Smooth muscle cell (in vitro differentiated cells): ENCODE data around the gene HDAC7. TPM values are rescaled to one million over a fixed set of nuclear protein-coding genes. Genes with fewer than 3 reads are reported as not detected.
A peak's percentile ranks its signal among the peaks of the same experiment; 100 is the strongest.

Source experiments
- DNase-seq: peaks from one replicate; lab custom pipeline; 2025; ENCODE audit not compliant: unreplicated experiment; lab: John Stamatoyannopoulos, UW
- H2AFZ ChIP-seq: fragments of 200-600 bp; sonication (generic); 2 replicates; pipeline ENCODE4 v1.6.0; 2016; ENCODE audit warnings: antibody characterized with exemption, low read depth, mild to moderate bottlenecking
- H3F3A ChIP-seq: fragments of 200-600 bp; sonication (generic); 2 replicates; pipeline ENCODE4 v1.6.0; 2017; ENCODE audit warnings: antibody characterized with exemption, low read depth
- H3K27ac ChIP-seq: fragments of 200-600 bp; sonication (generic); 2 replicates; pipeline ENCODE4 v1.5.1; 2016; ENCODE audit warnings: low read depth, mild to moderate bottlenecking
- H3K27me3 ChIP-seq: fragments of 200-600 bp; sonication (generic); 2 replicates; pipeline ENCODE4 v1.6.1; 2016; ENCODE audit warnings: low read depth, mild to moderate bottlenecking
- H3K36me3 ChIP-seq: fragments of 200-600 bp; sonication (generic); 2 replicates; pipeline ENCODE4 v1.5.1; 2016; ENCODE audit warnings: low read depth
- H3K4me1 ChIP-seq: fragments of 200-600 bp; sonication (generic); 2 replicates; pipeline ENCODE4 v1.5.1; 2016; ENCODE audit warnings: low read depth
- H3K4me2 ChIP-seq: fragments of 200-600 bp; sonication (generic); 2 replicates; pipeline ENCODE4 v1.6.0; 2016; ENCODE audit warnings: mild to moderate bottlenecking
- H3K4me3 ChIP-seq: fragments of 200-600 bp; sonication (generic); 2 replicates; pipeline ENCODE4 v1.5.1; 2016; ENCODE audit warnings: mild to moderate bottlenecking
- H3K79me2 ChIP-seq: fragments of 200-600 bp; sonication (generic); 2 replicates; pipeline ENCODE4 v1.6.0; 2016; ENCODE audit warnings: low read depth, mild to moderate bottlenecking
- H3K9ac ChIP-seq: fragments of 200-600 bp; sonication (generic); 2 replicates; pipeline ENCODE4 v1.6.0; 2016; ENCODE audit warnings: low read depth
- H3K9me3 ChIP-seq: fragments of 200-600 bp; sonication (generic); replicated peaks from 2 replicates; pipeline ENCODE4 v1.5.1; 2016; ENCODE audit warnings: low read depth
- H4K20me1 ChIP-seq: fragments of 200-600 bp; sonication (generic); 2 replicates; pipeline ENCODE4 v1.6.0; 2016; ENCODE audit warnings: low read depth
- CTCF ChIP-seq: fragments of 200-600 bp; sonication (generic); IDR thresholded peaks from 2 replicates; pipeline ENCODE4 v1.5.1; 2017; ENCODE audit warnings: borderline replicate concordance, mild to moderate bottlenecking, antibody characterized with exemption; ENCODE audit not compliant: insufficient read depth, poor library complexity, severe bottlenecking
- WGBS: methylation state at CpG from one replicate; pipeline ENCODE4 v1.1.7; 2016; ENCODE audit warnings: low lambda C conversion rate; 5-methylcytosine and 5-hydroxymethylcytosine counted together
- polyA plus RNA-seq: library from polyadenylated mRNA; unstranded; fragments of >200 nt; fragmentation: Nextera tagmentation; extraction: Ambion mirVana; gene quantifications from 2 replicates; pipeline ENCODE4 v1.2.1, GENCODE V29; 2016
- total RNA-seq: library from RNA; depleted of rRNA; stranded (reverse); fragments of >200 nt; gene quantifications from 2 replicates; pipeline ENCODE4 v1.2.3, GENCODE V29; 2014

Gene HDAC7
- total and polyA plus RNA-seq, 2 experiments from 2014 or later, result 24.1 to 32.4 TPM

- no peak for DNase-seq
- Histone ChIP-seq H3K9me3 (no peaks in the 10 kb centered on the region), H2AFZ (peak overlapping the region; percentile 21), H3K79me2 (peaks cover 19% of the 10 kb centered on the region), H4K20me1 (peaks cover 11% of the 10 kb centered on the region), H3K36me3 (no peaks in the 10 kb centered on the region), H3K27ac (peak overlapping the region; percentile 97), H3F3A (peaks cover 25% of the 10 kb centered on the region), H3K27me3 (no peaks in the 10 kb centered on the region), H3K4me3 (no peak overlapping the region), H3K4me2 (no peak overlapping the region), H3K4me1 (peaks cover 27% of the 10 kb centered on the region), H3K9ac (no peak overlapping the region)
- WGBS, result 90% methylated on average over 3 of the region's 3 CpGs
- no peak for TF ChIP-seq CTCF
Observed at GRCh38 chr12:47822863-47823262, 3.2 kb upstream of the HDAC7 start.

- 54% methylated on average over 2 of the region's 2 CpGs for WGBS
- H3K9ac ChIP-seq, result no peak overlapping the region
- no peak overlapping the region for H3K4me3 ChIP-seq
- peak overlapping the region; percentile 97 for H3K27ac ChIP-seq
- peak overlapping the region; percentile 96 for H3K4me2 ChIP-seq
- no peak for DNase-seq
- H3F3A ChIP-seq, result peaks cover 25% of the 10 kb centered on the region
- H3K9me3 ChIP-seq, result no peaks in the 10 kb centered on the region
- H3K4me1 ChIP-seq, result peaks cover 32% of the 10 kb centered on the region
- H3K36me3 ChIP-seq, result no peaks in the 10 kb centered on the region
- H3K27me3 ChIP-seq, result no peaks in the 10 kb centered on the region
- H4K20me1 ChIP-seq, result peaks cover 16% of the 10 kb centered on the region
- peak overlapping the region; percentile 21 for H2AFZ ChIP-seq
- H3K79me2 ChIP-seq, result peaks cover 23% of the 10 kb centered on the region
- TF ChIP-seq CTCF, result no peak
Observed at GRCh38 chr12:47822401-47822800, 2.7 kb upstream of the HDAC7 start.

GRCh38 chr12:47821346-47821706, 1.6 kb upstream of the HDAC7 start:
- no peak for DNase-seq
- Histone ChIP-seq H3K4me1 (peaks cover 40% of the 10 kb centered on the region), H3K9ac (peak overlapping the region; percentile 91), H3F3A (peaks cover 26% of the 10 kb centered on the region), H3K27me3 (no peaks in the 10 kb centered on the region), H3K9me3 (no peaks in the 10 kb centered on the region), H3K27ac (peak overlapping the region; percentile 97), H3K79me2 (peaks cover 34% of the 10 kb centered on the region), H3K4me2 (peak overlapping the region; percentile 96), H3K36me3 (no peaks in the 10 kb centered on the region), H4K20me1 (peaks cover 24% of the 10 kb centered on the region), H2AFZ (peak overlapping the region; percentile 6), H3K4me3 (peak overlapping the region; percentile 76)
- no peak for TF ChIP-seq CTCF
- 62% methylated on average over 4 of the region's 4 CpGs for WGBS

GRCh38 chr12:47820631-47821345, 1.1 kb upstream of the HDAC7 start:
- H3K79me2 ChIP-seq, result peaks cover 39% of the 10 kb centered on the region
- no peak for TF ChIP-seq CTCF
- peak overlapping the region; percentile 96 for H3K4me2 ChIP-seq
- H3K9ac ChIP-seq, result peak overlapping the region; percentile 91
- peaks cover 29% of the 10 kb centered on the region for H3F3A ChIP-seq
- H3K36me3 ChIP-seq, result no peaks in the 10 kb centered on the region
- DNase-seq, result peak; percentile 62
- H2AFZ ChIP-seq, result peak overlapping the region; percentile 6
- H3K27ac ChIP-seq, result peak overlapping the region; percentile 97
- peaks cover 28% of the 10 kb centered on the region for H4K20me1 ChIP-seq
- peak overlapping the region; percentile 76 for H3K4me3 ChIP-seq
- 9% methylated on average over 17 of the region's 17 CpGs for WGBS
- no peaks in the 10 kb centered on the region for H3K27me3 ChIP-seq
- H3K9me3 ChIP-seq, result no peaks in the 10 kb centered on the region
- H3K4me1 ChIP-seq, result peaks cover 40% of the 10 kb centered on the region
